ENCODE data around the gene SMARCAL1. TPM values are rescaled to one million over a fixed set of nuclear protein-coding genes. Genes with fewer than 3 reads are reported as not detected.
A peak's percentile ranks its signal among the peaks of the same experiment; 100 is the strongest.

Gene SMARCAL1
- total and polyA plus RNA-seq, 2 of the 4 experiments (the other 2 are of a cell fraction) = 13.6 to 21.0 TPM

GRCh38 chr2:216453955-216454614 is 41.8 kb downstream of the SMARCAL1 start:
- no peak overlapping the region for H4K91ac ChIP-seq (ENCODE audit: insufficient read depth, low read depth, low read length)
- peaks cover 2% of the 10 kb centered on the region; the same call in 1 of the 2 replicates for H3K9me3 ChIP-seq (ENCODE audit: control insufficient read depth, insufficient read depth, low read length)
- POLR2A ChIA-PET (ENCODE audit: unreplicated experiment) = no interaction called here
- no peak overlapping the region for H2AK9ac ChIP-seq (replicated peaks; ENCODE audit: low read depth, low read length, poor library complexity)
- intact Hi-C loops (cut with micrococcal nuclease) = no loop called here
- no peak overlapping the region for H3K9ac ChIP-seq (ENCODE audit: low read depth, low read length)
- DNase-seq = no peak
- peaks cover 2% of the 10 kb centered on the region; the same call in 1 of the 2 replicates for H3K9me1 ChIP-seq (ENCODE audit: insufficient read depth, low read length)
- peaks cover 32% of the 10 kb centered on the region for H3K36me3 ChIP-seq (ENCODE audit: control insufficient read depth, insufficient read depth, low read length)
- no TSS peak for BruUV-seq (replicated peaks)
- H3K79me1 ChIP-seq (ENCODE audit: low read depth in 1 of 2, low read length in 2 of 2) = no peaks in the 10 kb centered on the region
- no peak overlapping the region for H2AK5ac ChIP-seq (ENCODE audit: low read depth, low read length)
- dilution Hi-C loops (cut with HindIII; ENCODE audit: low sequenced_read_pairs, unreplicated experiment) = no loop called here
- H4K20me1 ChIP-seq (ENCODE audit: insufficient read depth, low read length) = no peaks in the 10 kb centered on the region
- H2AFZ ChIP-seq (replicated peaks; ENCODE audit: low read length, poor library complexity) = no peak overlapping the region
- TF ChIP-seq CEBPB (IDR thresholded peaks at IDR 0.05; ENCODE audit: low read depth, low read length) (peak; percentile 74), RFX5 (IDR thresholded peaks at IDR 0.05; ENCODE audit: low read depth, low read length) (no peak), USF2 (IDR thresholded peaks at IDR 0.05; ENCODE audit: low read depth, low read length) (no peak)
- 100% methylated on average over 1 of the region's 4 CpGs; no CpG with 5 or more reads in 1 of the 2 experiments for WGBS, 2 experiments (ENCODE audit: extremely low coverage in 2 of 2, insufficient read length in 1 of 2)
- no peak overlapping the region for H3K4ac ChIP-seq (ENCODE audit: low read depth, low read length)
- no peak for ATAC-seq (ENCODE audit: low read depth)
- H3K27me3 ChIP-seq (ENCODE audit: control insufficient read depth, insufficient read depth, low read length) = no peaks in the 10 kb centered on the region
- H2BK20ac ChIP-seq (ENCODE audit: low read depth, low read length) = no peak overlapping the region
- H3K23ac ChIP-seq (ENCODE audit: low read depth, low read length) = no peak overlapping the region
- no peak overlapping the region for H3K14ac ChIP-seq (replicated peaks; ENCODE audit: low read depth, low read length)
- H3K56ac ChIP-seq (ENCODE audit: extremely low read depth, insufficient read depth, low read length) = no peak overlapping the region
- H3K18ac ChIP-seq (ENCODE audit: low read depth, low read length) = no peak overlapping the region
- in situ Hi-C loops (cut with MboI; ENCODE audit: low sequenced_read_pairs) = no loop called here
- no peak overlapping the region for H2BK15ac ChIP-seq (ENCODE audit: low read depth, low read length)
- H3K4me1 ChIP-seq (ENCODE audit: control insufficient read depth, insufficient read depth, low read length) = no peaks in the 10 kb centered on the region
- H4K8ac ChIP-seq (ENCODE audit: low read depth in 2 of 2, low read length in 2 of 2) = no peak overlapping the region
- H4K5ac ChIP-seq (ENCODE audit: low read depth, low read length) = no peak overlapping the region
- H3K27ac ChIP-seq (ENCODE audit: insufficient read depth, low read length) = no peak overlapping the region
- H3K4me2 ChIP-seq (ENCODE audit: low read depth, low read length) = no peak overlapping the region
- no peak overlapping the region for H2BK5ac ChIP-seq (ENCODE audit: low read depth, low read length, poor library complexity, severe bottlenecking)
- CTCF ChIA-PET = no interaction called here
- H3K4me3 ChIP-seq (ENCODE audit: insufficient read depth, low read depth, low read length) = no peak overlapping the region
- no peak overlapping the region for H2BK120ac ChIP-seq (ENCODE audit: low read depth, low read length)

Data from IMR-90 (cell line).